ENCODE results near the gene MCM6. TPM values are rescaled to one million over a fixed set of nuclear protein-coding genes. Genes with fewer than 3 reads are reported as not detected.
A peak's percentile ranks its signal among the peaks of the same experiment; 100 is the strongest.

MCM6 gene
- total RNA-seq, 4 donors from 2014 or later = 0.37 to 7.9 (median 3.7) TPM

DNA sequence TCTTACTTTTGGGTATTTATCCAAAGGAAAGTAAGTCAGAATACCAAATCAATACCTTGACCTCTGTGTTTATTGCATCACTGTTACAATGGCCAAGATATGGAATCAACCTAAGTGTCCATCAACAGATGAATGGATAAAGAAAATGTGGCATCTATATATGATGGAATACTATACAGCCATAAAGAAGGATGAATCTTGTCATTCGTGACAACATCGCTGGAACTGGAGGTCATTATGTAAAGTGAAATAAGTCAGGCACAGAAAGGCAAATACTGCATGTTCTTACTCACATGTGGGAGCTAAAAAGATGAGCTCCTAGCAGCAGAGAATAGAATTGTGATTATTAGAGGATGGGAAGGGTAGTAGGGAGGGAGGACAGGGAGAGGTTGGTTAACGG, 73.9 kb downstream of the MCM6 start:
- no peak overlapping the region for H3K4me3 ChIP-seq
- no peak overlapping the region for H3K27ac ChIP-seq
- DNase-seq = no peak
- TF ChIP-seq POLR2AphosphoS5 (IDR thresholded peaks at IDR 0.05) (no peak), EP300 (IDR thresholded peaks at IDR 0.05; ENCODE audit: low read depth) (no peak), POLR2A (IDR thresholded peaks at IDR 0.05) (no peak)
- TF ChIP-seq, protein P1, sequence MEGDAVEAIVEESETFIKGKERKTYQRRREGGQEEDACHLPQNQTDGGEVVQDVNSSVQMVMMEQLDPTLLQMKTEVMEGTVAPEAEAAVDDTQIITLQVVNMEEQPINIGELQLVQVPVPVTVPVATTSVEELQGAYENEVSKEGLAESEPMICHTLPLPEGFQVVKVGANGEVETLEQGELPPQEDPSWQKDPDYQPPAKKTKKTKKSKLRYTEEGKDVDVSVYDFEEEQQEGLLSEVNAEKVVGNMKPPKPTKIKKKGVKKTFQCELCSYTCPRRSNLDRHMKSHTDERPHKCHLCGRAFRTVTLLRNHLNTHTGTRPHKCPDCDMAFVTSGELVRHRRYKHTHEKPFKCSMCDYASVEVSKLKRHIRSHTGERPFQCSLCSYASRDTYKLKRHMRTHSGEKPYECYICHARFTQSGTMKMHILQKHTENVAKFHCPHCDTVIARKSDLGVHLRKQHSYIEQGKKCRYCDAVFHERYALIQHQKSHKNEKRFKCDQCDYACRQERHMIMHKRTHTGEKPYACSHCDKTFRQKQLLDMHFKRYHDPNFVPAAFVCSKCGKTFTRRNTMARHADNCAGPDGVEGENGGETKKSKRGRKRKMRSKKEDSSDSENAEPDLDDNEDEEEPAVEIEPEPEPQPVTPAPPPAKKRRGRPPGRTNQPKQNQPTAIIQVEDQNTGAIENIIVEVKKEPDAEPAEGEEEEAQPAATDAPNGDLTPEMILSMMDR (IDR thresholded peaks at IDR 0.05) = no peak
- no peaks in the 10 kb centered on the region for H3K4me1 ChIP-seq
- H3K36me3 ChIP-seq = no peaks in the 10 kb centered on the region
- WGBS, 2 donors (ENCODE audit: low coverage in 1 of 2) = 65 to 67% methylated on average over 3 of the region's 3 CpGs
- peaks cover 0 to 6% of the 10 kb centered on the region in 2 donors for H3K9me3 ChIP-seq
- in situ Hi-C loops (cut with MboI; ENCODE audit: low pct_ligation_motif_present in 1 of 4, low pct_unique_long_range_greater_than_20kb in 1 of 4, low sequenced_read_pairs in 3 of 4) (no loop called here), intact Hi-C loops (cut with DNase I; ENCODE audit: low total_unique reads) (no loop called here)
- no peaks in the 10 kb centered on the region for H3K27me3 ChIP-seq

- 91% methylated on average over 9 of the region's 9 CpGs; no CpG with 5 or more reads in 1 of the 2 donors for WGBS, 2 donors (ENCODE audit: low coverage in 1 of 2)
- no peak for TF ChIP-seq POLR2AphosphoS5 (IDR thresholded peaks at IDR 0.05)
- no peak for TF ChIP-seq EP300 (IDR thresholded peaks at IDR 0.05; ENCODE audit: low read depth)
- TF ChIP-seq, protein P1 (IDR thresholded peaks at IDR 0.05) = no peak
- no peak for TF ChIP-seq POLR2A (IDR thresholded peaks at IDR 0.05)
- no peak overlapping the region for H3K27ac ChIP-seq
- H3K4me3 ChIP-seq = no peak overlapping the region
- in situ Hi-C loops (cut with MboI; ENCODE audit: low pct_ligation_motif_present in 1 of 4, low pct_unique_long_range_greater_than_20kb in 1 of 4, low sequenced_read_pairs in 3 of 4) = no loop called here
- no peaks in the 10 kb centered on the region for H3K27me3 ChIP-seq
- no peaks in the 10 kb centered on the region for H3K4me1 ChIP-seq
- no peaks in the 10 kb centered on the region for H3K36me3 ChIP-seq
- no peak for DNase-seq
- H3K9me3 ChIP-seq = peaks cover 0 to 6% of the 10 kb centered on the region in 2 donors
- intact Hi-C loops (cut with DNase I; ENCODE audit: low total_unique reads) = no loop called here
Observed at GRCh38 chr2:135800513-135801460, 75.5 kb downstream of the MCM6 start.

GRCh38 chr2:135799738-135800137, 76.5 kb downstream of the MCM6 start:
- H3K27ac ChIP-seq = no peak overlapping the region
- 53 to 71% methylated on average over 1 to 2 of the region's 2 CpGs for WGBS, 2 donors (ENCODE audit: low coverage in 1 of 2)
- no peaks in the 10 kb centered on the region for H3K4me1 ChIP-seq
- intact Hi-C loops (cut with DNase I; ENCODE audit: low total_unique reads) = no loop called here
- TF ChIP-seq POLR2A (IDR thresholded peaks at IDR 0.05) (no peak), EP300 (IDR thresholded peaks at IDR 0.05; ENCODE audit: low read depth) (no peak), POLR2AphosphoS5 (IDR thresholded peaks at IDR 0.05) (no peak)
- TF ChIP-seq, protein P1 (IDR thresholded peaks at IDR 0.05) = no peak
- H3K36me3 ChIP-seq = no peaks in the 10 kb centered on the region
- no peaks in the 10 kb centered on the region for H3K27me3 ChIP-seq
- DNase-seq = no peak
- in situ Hi-C loops (cut with MboI; ENCODE audit: low pct_ligation_motif_present in 1 of 4, low pct_unique_long_range_greater_than_20kb in 1 of 4, low sequenced_read_pairs in 3 of 4) = no loop called here
- H3K9me3 ChIP-seq = peaks cover 0 to 6% of the 10 kb centered on the region in 2 donors
- H3K4me3 ChIP-seq = no peak overlapping the region

DNA sequence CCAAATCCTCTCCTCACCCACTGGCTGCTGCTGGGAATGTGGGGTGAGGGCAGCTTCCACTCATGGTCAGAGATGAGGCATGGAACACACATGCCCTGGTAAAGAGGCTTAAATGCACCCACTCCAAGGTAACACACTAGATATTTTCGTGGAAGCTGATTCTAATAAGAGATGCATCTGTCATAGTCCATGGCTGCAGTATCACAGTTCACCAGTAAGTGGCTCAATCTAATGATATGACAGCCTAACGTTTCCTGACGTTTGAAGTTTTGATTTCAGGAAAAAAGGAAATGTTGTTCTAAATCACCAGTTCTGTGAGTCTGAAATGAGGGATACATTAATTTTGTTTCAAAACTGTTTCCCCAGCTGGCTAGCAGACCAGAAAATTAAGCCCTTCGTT, 77.5 kb downstream of the MCM6 start:
- Histone ChIP-seq H3K27me3 (no peaks in the 10 kb centered on the region), H3K4me3 (no peak overlapping the region), H3K4me1 (no peaks in the 10 kb centered on the region), H3K36me3 (no peaks in the 10 kb centered on the region), H3K9me3 (peaks cover 0 to 6% of the 10 kb centered on the region in 2 donors), H3K27ac (no peak overlapping the region)
- TF ChIP-seq POLR2A (IDR thresholded peaks at IDR 0.05) (no peak), EP300 (IDR thresholded peaks at IDR 0.05; ENCODE audit: low read depth) (no peak), POLR2AphosphoS5 (IDR thresholded peaks at IDR 0.05) (no peak)
- TF ChIP-seq, protein P1 (IDR thresholded peaks at IDR 0.05) = peak in 1 of 5 experiments; percentile 7
- intact Hi-C loops (cut with DNase I; ENCODE audit: low total_unique reads) (no loop called here), in situ Hi-C loops (cut with MboI; ENCODE audit: low pct_ligation_motif_present in 1 of 4, low pct_unique_long_range_greater_than_20kb in 1 of 4, low sequenced_read_pairs in 3 of 4) (no loop called here)
- WGBS, 2 donors (ENCODE audit: low coverage in 1 of 2) = 44% methylated on average over 3 to 4 of the region's 4 CpGs
- no peak for DNase-seq
